ENCODE results near the gene ZNF138. TPM values are rescaled to one million over a fixed set of nuclear protein-coding genes. Genes with fewer than 3 reads are reported as not detected.

The ZNF138 gene
- polyA plus RNA-seq, 1 donor from 2014 or later = 50.4 TPM

- no peak overlapping the region for H3K27ac ChIP-seq (ENCODE audit: low read length)
- H2AFZ ChIP-seq (ENCODE audit: low read depth, low read length) = no peak overlapping the region
- H3K79me2 ChIP-seq (replicated peaks; ENCODE audit: insufficient read depth, low read length) = no peaks in the 10 kb centered on the region
- no peaks in the 10 kb centered on the region for H3K9me2 ChIP-seq (ENCODE audit: insufficient read depth, low read length)
- H3F3A ChIP-seq (ENCODE audit: insufficient read depth, low read length, poor library complexity, severe bottlenecking) = no peaks in the 10 kb centered on the region
- no peaks in the 10 kb centered on the region for H3K27me3 ChIP-seq (ENCODE audit: insufficient read depth, low read depth, low read length)
- no peak overlapping the region for H3K4me2 ChIP-seq (ENCODE audit: low read length)
- H4K20me1 ChIP-seq (ENCODE audit: insufficient read depth) = no peaks in the 10 kb centered on the region
- TF ChIP-seq EZH2 (IDR thresholded peaks at IDR 0.05; ENCODE audit: borderline replicate concordance, insufficient read depth, low read length, poor library complexity, severe bottlenecking) = no peak
- peaks cover 3% of the 10 kb centered on the region for H3K9me3 ChIP-seq (ENCODE audit: low read length)
- no peaks in the 10 kb centered on the region for H3K36me3 ChIP-seq (ENCODE audit: insufficient read depth, low read length)
- no peak overlapping the region for H3K4me3 ChIP-seq (ENCODE audit: low read length)
- no peak overlapping the region for H3K9ac ChIP-seq (ENCODE audit: low read length)
Measured at GRCh38 chr7:64747802-64748201, 46.4 kb upstream of the ZNF138 start.

GRCh38 chr7:64753032-64753431, 41.2 kb upstream of the ZNF138 start:
- Histone ChIP-seq H3K4me3 (ENCODE audit: low read length) (no peak overlapping the region), H3K4me2 (ENCODE audit: low read length) (no peak overlapping the region), H2AFZ (ENCODE audit: low read depth, low read length) (no peak overlapping the region), H3K9me2 (ENCODE audit: insufficient read depth, low read length) (no peaks in the 10 kb centered on the region), H3K27me3 (ENCODE audit: insufficient read depth, low read depth, low read length) (no peaks in the 10 kb centered on the region), H3K27ac (ENCODE audit: low read length) (no peak overlapping the region), H4K20me1 (ENCODE audit: insufficient read depth) (no peaks in the 10 kb centered on the region), H3K9ac (ENCODE audit: low read length) (no peak overlapping the region), H3K79me2 (replicated peaks; ENCODE audit: insufficient read depth, low read length) (no peaks in the 10 kb centered on the region), H3K36me3 (ENCODE audit: insufficient read depth, low read length) (no peaks in the 10 kb centered on the region), H3K9me3 (ENCODE audit: low read length) (peaks cover 3% of the 10 kb centered on the region), H3F3A (ENCODE audit: insufficient read depth, low read length, poor library complexity, severe bottlenecking) (no peaks in the 10 kb centered on the region)
- TF ChIP-seq RAD21 (conservative IDR thresholded peaks at IDR 0.05) (no peak), TAF1 (IDR thresholded peaks at IDR 0.05; ENCODE audit: low read depth) (no peak), MXI1 (conservative IDR thresholded peaks at IDR 0.05; ENCODE audit: poor library complexity, severe bottlenecking) (no peak), CTCF (IDR thresholded peaks at IDR 0.05; ENCODE audit: poor library complexity, severe bottlenecking) (no peak), EZH2 (IDR thresholded peaks at IDR 0.05; ENCODE audit: borderline replicate concordance, insufficient read depth, low read length, poor library complexity, severe bottlenecking) (no peak), EP300 (conservative IDR thresholded peaks at IDR 0.05; ENCODE audit: poor library complexity, severe bottlenecking) (no peak), POLR2AphosphoS5 (IDR thresholded peaks at IDR 0.05) (no peak), SMC3 (conservative IDR thresholded peaks at IDR 0.05; ENCODE audit: poor library complexity) (no peak)
- TF ChIP-seq, protein P1, sequence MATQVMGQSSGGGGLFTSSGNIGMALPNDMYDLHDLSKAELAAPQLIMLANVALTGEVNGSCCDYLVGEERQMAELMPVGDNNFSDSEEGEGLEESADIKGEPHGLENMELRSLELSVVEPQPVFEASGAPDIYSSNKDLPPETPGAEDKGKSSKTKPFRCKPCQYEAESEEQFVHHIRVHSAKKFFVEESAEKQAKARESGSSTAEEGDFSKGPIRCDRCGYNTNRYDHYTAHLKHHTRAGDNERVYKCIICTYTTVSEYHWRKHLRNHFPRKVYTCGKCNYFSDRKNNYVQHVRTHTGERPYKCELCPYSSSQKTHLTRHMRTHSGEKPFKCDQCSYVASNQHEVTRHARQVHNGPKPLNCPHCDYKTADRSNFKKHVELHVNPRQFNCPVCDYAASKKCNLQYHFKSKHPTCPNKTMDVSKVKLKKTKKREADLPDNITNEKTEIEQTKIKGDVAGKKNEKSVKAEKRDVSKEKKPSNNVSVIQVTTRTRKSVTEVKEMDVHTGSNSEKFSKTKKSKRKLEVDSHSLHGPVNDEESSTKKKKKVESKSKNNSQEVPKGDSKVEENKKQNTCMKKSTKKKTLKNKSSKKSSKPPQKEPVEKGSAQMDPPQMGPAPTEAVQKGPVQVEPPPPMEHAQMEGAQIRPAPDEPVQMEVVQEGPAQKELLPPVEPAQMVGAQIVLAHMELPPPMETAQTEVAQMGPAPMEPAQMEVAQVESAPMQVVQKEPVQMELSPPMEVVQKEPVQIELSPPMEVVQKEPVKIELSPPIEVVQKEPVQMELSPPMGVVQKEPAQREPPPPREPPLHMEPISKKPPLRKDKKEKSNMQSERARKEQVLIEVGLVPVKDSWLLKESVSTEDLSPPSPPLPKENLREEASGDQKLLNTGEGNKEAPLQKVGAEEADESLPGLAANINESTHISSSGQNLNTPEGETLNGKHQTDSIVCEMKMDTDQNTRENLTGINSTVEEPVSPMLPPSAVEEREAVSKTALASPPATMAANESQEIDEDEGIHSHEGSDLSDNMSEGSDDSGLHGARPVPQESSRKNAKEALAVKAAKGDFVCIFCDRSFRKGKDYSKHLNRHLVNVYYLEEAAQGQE (IDR thresholded peaks at IDR 0.05; ENCODE audit: borderline replicate concordance) = no peak

GRCh38 chr7:64755865-64756264, 38.4 kb upstream of the ZNF138 start:
- Histone ChIP-seq H3K4me2 (ENCODE audit: low read length) (no peak overlapping the region), H3K9me2 (ENCODE audit: insufficient read depth, low read length) (no peaks in the 10 kb centered on the region), H3K9ac (ENCODE audit: low read length) (no peak overlapping the region), H3K4me3 (ENCODE audit: low read length) (no peak overlapping the region), H3K9me3 (ENCODE audit: low read length) (no peaks in the 10 kb centered on the region), H3K27ac (ENCODE audit: low read length) (no peak overlapping the region), H2AFZ (ENCODE audit: low read depth, low read length) (no peak overlapping the region), H4K20me1 (ENCODE audit: insufficient read depth) (no peaks in the 10 kb centered on the region), H3K27me3 (ENCODE audit: insufficient read depth, low read depth, low read length) (no peaks in the 10 kb centered on the region), H3F3A (ENCODE audit: insufficient read depth, low read length, poor library complexity, severe bottlenecking) (no peaks in the 10 kb centered on the region), H3K36me3 (ENCODE audit: insufficient read depth, low read length) (no peaks in the 10 kb centered on the region), H3K79me2 (replicated peaks; ENCODE audit: insufficient read depth, low read length) (no peaks in the 10 kb centered on the region)
- TF ChIP-seq POLR2AphosphoS5 (IDR thresholded peaks at IDR 0.05) (no peak), RAD21 (conservative IDR thresholded peaks at IDR 0.05) (no peak)
- TF ChIP-seq, protein P1 (IDR thresholded peaks at IDR 0.05; ENCODE audit: borderline replicate concordance) = no peak

Data from neural cell (in vitro differentiated cells).